ENCODE measurements around the gene CDH4. TPM values are rescaled to one million over a fixed set of nuclear protein-coding genes. Genes with fewer than 3 reads are reported as not detected.

The CDH4 gene
- total and polyA plus RNA-seq, 2 of the 4 experiments (the other 2 are of a cell fraction) = 1.6 to 3.5 TPM

DNA sequence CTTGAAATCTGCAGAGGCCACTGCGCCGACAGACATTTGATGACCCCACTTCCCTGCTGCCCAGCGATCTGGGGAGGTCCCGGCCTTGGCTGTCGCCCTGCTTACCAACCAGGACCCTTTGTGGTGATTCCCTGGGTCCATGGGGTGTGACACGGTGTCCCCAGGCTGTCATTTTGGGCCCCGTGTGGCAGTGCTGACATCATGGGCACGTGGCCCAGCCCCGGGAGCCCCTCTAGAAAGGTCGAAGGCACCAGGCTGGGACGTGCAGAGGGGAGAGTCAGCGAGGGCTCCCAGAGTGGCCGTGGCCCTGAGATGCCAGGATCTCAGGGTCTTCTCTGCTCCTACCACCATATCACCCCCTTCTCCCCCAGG is 643.6 kb downstream of the CDH4 start:
- dilution Hi-C loops (cut with HindIII; ENCODE audit: low sequenced_read_pairs, unreplicated experiment) = no loop called here
- Histone ChIP-seq H2BK20ac (ENCODE audit: low read depth, low read length) (no peak overlapping the region), H2BK5ac (ENCODE audit: low read depth, low read length, poor library complexity, severe bottlenecking) (no peak overlapping the region), H3K14ac (replicated peaks; ENCODE audit: low read depth, low read length) (no peak overlapping the region), H2AFZ (replicated peaks; ENCODE audit: low read length, poor library complexity) (no peak overlapping the region), H3K36me3 (ENCODE audit: control insufficient read depth, insufficient read depth, low read length) (no peaks in the 10 kb centered on the region), H3K4ac (ENCODE audit: low read depth, low read length) (no peak overlapping the region), H3K27ac (ENCODE audit: insufficient read depth, low read length) (no peak overlapping the region), H2AK9ac (replicated peaks; ENCODE audit: low read depth, low read length, poor library complexity) (no peak overlapping the region), H3K4me3 (ENCODE audit: insufficient read depth, low read depth, low read length) (no peak overlapping the region), H3K9me3 (ENCODE audit: control insufficient read depth, insufficient read depth, low read length) (peaks cover 2% of the 10 kb centered on the region), H3K4me2 (ENCODE audit: low read depth, low read length) (no peak overlapping the region), H2BK15ac (ENCODE audit: low read depth, low read length) (no peak overlapping the region), H3K18ac (ENCODE audit: low read depth, low read length) (no peak overlapping the region), H3K9ac (ENCODE audit: low read depth, low read length) (no peak overlapping the region), H3K79me1 (ENCODE audit: low read depth in 1 of 2, low read length in 2 of 2) (no peaks in the 10 kb centered on the region), H2BK120ac (ENCODE audit: low read depth, low read length) (no peak overlapping the region), H3K9me1 (ENCODE audit: insufficient read depth, low read length) (no peaks in the 10 kb centered on the region), H2AK5ac (ENCODE audit: low read depth, low read length) (no peak overlapping the region), H4K91ac (ENCODE audit: insufficient read depth, low read depth, low read length) (no peak overlapping the region), H3K4me1 (ENCODE audit: control insufficient read depth, insufficient read depth, low read length) (no peaks in the 10 kb centered on the region), H3K27me3 (ENCODE audit: control insufficient read depth, insufficient read depth, low read length) (peaks cover under 1% of the 10 kb centered on the region; the same call in 1 of the 2 replicates), H3K56ac (ENCODE audit: extremely low read depth, insufficient read depth, low read length) (no peak overlapping the region), H4K5ac (ENCODE audit: low read depth, low read length) (no peak overlapping the region), H4K8ac (ENCODE audit: low read depth in 2 of 2, low read length in 2 of 2) (no peak overlapping the region), H3K23ac (ENCODE audit: low read depth, low read length) (no peak overlapping the region), H4K20me1 (ENCODE audit: insufficient read depth, low read length) (no peaks in the 10 kb centered on the region)
- TF ChIP-seq MAFK (IDR thresholded peaks at IDR 0.05; ENCODE audit: low read depth, low read length) (no peak), MXI1 (IDR thresholded peaks at IDR 0.05; ENCODE audit: borderline replicate concordance, low read depth, low read length) (no peak), CHD1 (IDR thresholded peaks at IDR 0.05; ENCODE audit: low read depth, low read length) (no peak), RCOR1 (IDR thresholded peaks at IDR 0.05; ENCODE audit: insufficient replicate concordance, low read length) (no peak), NFE2L2 (IDR thresholded peaks at IDR 0.05; ENCODE audit: low read depth, low read length) (no peak), RAD21 (IDR thresholded peaks at IDR 0.05; ENCODE audit: low read length) (no peak), MAZ (IDR thresholded peaks at IDR 0.05; ENCODE audit: borderline replicate concordance, low read depth, low read length) (no peak)
- TF ChIP-seq, protein P1, sequence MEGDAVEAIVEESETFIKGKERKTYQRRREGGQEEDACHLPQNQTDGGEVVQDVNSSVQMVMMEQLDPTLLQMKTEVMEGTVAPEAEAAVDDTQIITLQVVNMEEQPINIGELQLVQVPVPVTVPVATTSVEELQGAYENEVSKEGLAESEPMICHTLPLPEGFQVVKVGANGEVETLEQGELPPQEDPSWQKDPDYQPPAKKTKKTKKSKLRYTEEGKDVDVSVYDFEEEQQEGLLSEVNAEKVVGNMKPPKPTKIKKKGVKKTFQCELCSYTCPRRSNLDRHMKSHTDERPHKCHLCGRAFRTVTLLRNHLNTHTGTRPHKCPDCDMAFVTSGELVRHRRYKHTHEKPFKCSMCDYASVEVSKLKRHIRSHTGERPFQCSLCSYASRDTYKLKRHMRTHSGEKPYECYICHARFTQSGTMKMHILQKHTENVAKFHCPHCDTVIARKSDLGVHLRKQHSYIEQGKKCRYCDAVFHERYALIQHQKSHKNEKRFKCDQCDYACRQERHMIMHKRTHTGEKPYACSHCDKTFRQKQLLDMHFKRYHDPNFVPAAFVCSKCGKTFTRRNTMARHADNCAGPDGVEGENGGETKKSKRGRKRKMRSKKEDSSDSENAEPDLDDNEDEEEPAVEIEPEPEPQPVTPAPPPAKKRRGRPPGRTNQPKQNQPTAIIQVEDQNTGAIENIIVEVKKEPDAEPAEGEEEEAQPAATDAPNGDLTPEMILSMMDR (conservative IDR thresholded peaks at IDR 0.05; ENCODE audit: low read depth, low read length) = no peak
- DNase-seq = no peak
- ChIA-PET CTCF (interaction anchor here (1.0 kb wide), 1 partner anchor 12 kb away, joined by 3 read pairs; no protein-coding TSS in a partner anchor), POLR2A (ENCODE audit: unreplicated experiment) (no interaction called here)
- no peak for ATAC-seq (ENCODE audit: low read depth)
- no TSS peak for BruUV-seq (replicated peaks)
- in situ Hi-C loops (cut with MboI; ENCODE audit: low sequenced_read_pairs) = loop anchor here (10.0 to 25.0 kb wide), 3 partner anchors 633 to 1833 kb away; partner anchors contain the start of gene CDH4
- 72% methylated on average over 6 of the region's 13 CpGs; no CpG with 5 or more reads in 1 of the 2 experiments for WGBS, 2 experiments (ENCODE audit: extremely low coverage in 2 of 2, insufficient read length in 1 of 2)
- intact Hi-C loops (cut with micrococcal nuclease) = loop anchor here (5.0 kb wide), 3 partner anchors 633 to 1838 kb away; no protein-coding TSS in a partner anchor

Measured in IMR-90 (cell line).